HepG2 (cell line): ENCODE results near the gene NOM1. TPM values are rescaled to one million over a fixed set of nuclear protein-coding genes. Genes with fewer than 3 reads are reported as not detected.

Source experiments
- ELF3 ChIP-seq: IDR thresholded peaks from 2 replicates; pipeline ENCODE4 v1.6.1; 2016; ENCODE audit warnings: missing genetic modification reagents, missing compliant biosample characterization
- HNF4A ChIP-seq: sonication (generic); formaldehyde crosslinking; IDR thresholded peaks from 2 replicates; pipeline ENCODE4 v1.4.0; 2020; ENCODE audit warnings: missing genetic modification reagents
- MLLT10 ChIP-seq: sonication (generic); formaldehyde crosslinking; IDR thresholded peaks from 2 replicates; pipeline ENCODE4 v1.4.0; 2020; ENCODE audit warnings: missing genetic modification reagents
- PRDM10 ChIP-seq: sonication (generic); formaldehyde crosslinking; IDR thresholded peaks from 2 replicates; pipeline ENCODE4 v1.4.0; 2020; ENCODE audit warnings: low read depth, missing genetic modification reagents
- PRDM4 ChIP-seq: sonication (generic); formaldehyde crosslinking; IDR thresholded peaks from 2 replicates; pipeline ENCODE4 v1.9.0; 2021; ENCODE audit warnings: missing genetic modification reagents, borderline replicate concordance
- TARDBP ChIP-seq: sonication (generic); formaldehyde crosslinking; IDR thresholded peaks from 2 replicates; pipeline ENCODE4 v1.8.0; 2022; ENCODE audit warnings: mild to moderate bottlenecking, missing genetic modification reagents
- TP53 ChIP-seq: sonication (generic); formaldehyde crosslinking; conservative IDR thresholded peaks from 2 replicates; pipeline ENCODE4 v1.4.0; 2020; ENCODE audit warnings: missing genetic modification reagents
- ZBTB38 ChIP-seq: sonication (generic); formaldehyde crosslinking; IDR thresholded peaks from 2 replicates; pipeline ENCODE4 v1.5.1; 2020; ENCODE audit warnings: mild to moderate bottlenecking, missing genetic modification reagents
- ZFX ChIP-seq: sonication (generic); formaldehyde crosslinking; IDR thresholded peaks from 2 replicates; pipeline ENCODE4 v1.4.0; 2020; ENCODE audit warnings: mild to moderate bottlenecking, low read depth, missing genetic modification reagents, moderate library complexity
- ZNF143 ChIP-seq: sonication (generic); formaldehyde crosslinking; IDR thresholded peaks from 2 replicates; pipeline ENCODE4 v1.4.0; 2020; ENCODE audit warnings: missing genetic modification reagents
- ZNF335 ChIP-seq: sonication (generic); formaldehyde crosslinking; IDR thresholded peaks from 2 replicates; pipeline ENCODE4 v1.4.0; 2020; ENCODE audit warnings: missing genetic modification reagents
- ZNF414 ChIP-seq: sonication (generic); formaldehyde crosslinking; IDR thresholded peaks from 2 replicates; pipeline ENCODE4 v1.5.0; 2020; ENCODE audit warnings: missing genetic modification reagents
- ZNF501 ChIP-seq: sonication (generic); formaldehyde crosslinking; IDR thresholded peaks from 2 replicates; pipeline ENCODE4 v1.5.1; 2020; ENCODE audit warnings: mild to moderate bottlenecking, moderate library complexity, missing genetic modification reagents
- ZNF572 ChIP-seq: sonication (generic); formaldehyde crosslinking; IDR thresholded peaks from 2 replicates; pipeline ENCODE4 v1.5.1; 2020; ENCODE audit warnings: mild to moderate bottlenecking, missing genetic modification reagents
- ZNF687 ChIP-seq: sonication (generic); formaldehyde crosslinking; IDR thresholded peaks from 2 replicates; pipeline ENCODE4 v1.5.1; 2020; ENCODE audit warnings: mild to moderate bottlenecking, missing genetic modification reagents, moderate library complexity
- ZNF800 ChIP-seq: sonication (generic); formaldehyde crosslinking; IDR thresholded peaks from 2 replicates; pipeline ENCODE4 v1.4.0; 2020; ENCODE audit warnings: missing genetic modification reagents
- ZNF891 ChIP-seq: sonication (generic); formaldehyde crosslinking; IDR thresholded peaks from 2 replicates; pipeline ENCODE4 v1.5.0; 2020; ENCODE audit warnings: mild to moderate bottlenecking, missing genetic modification reagents
- polyA plus RNA-seq, 8 experiments: library from polyadenylated mRNA; depleted of rRNA in 3 of 8; stranded (reverse) in 7 of 8; unstranded in 1 of 8; fragments of >200 nt; fragmentation: Illumina TruSeq in 4 of 8; extraction: Trizol in 4 of 8; gene quantifications; 2 replicates each; pipeline versions ENCODE4 v1.2.1 to v1.2.3, GENCODE V29; 2011 to 2016; ENCODE audit warnings: low read depth in 4 of 8, missing spikeins in 1 of 8, mixed read lengths in 1 of 8; ENCODE audit not compliant: insufficient read depth in 1 of 8
- total RNA-seq, 5 experiments: library from RNA; depleted of rRNA; stranded (reverse); fragments of >200 nt; fragmentation: Illumina TruSeq; extraction: Trizol; gene quantifications; 2 replicates each; pipeline ENCODE4 v1.2.3, GENCODE V29; 2016; ENCODE audit warnings: low read depth in 1 of 5

The NOM1 gene
- total and polyA plus RNA-seq, 2 of the 13 experiments (the other 11 are each of a cell fraction or from before 2014, with no cell fraction given), result 14.2 to 26.2 TPM

GRCh38 chr7:157006205-157006747, 56.8 kb downstream of the NOM1 start (continued):
- no peak for TF ChIP-seq ZNF891
- no peak for TF ChIP-seq ZNF335 (CRISPR knock-in tag)
- TF ChIP-seq ZNF414 (CRISPR knock-in tag), result no peak
- TF ChIP-seq ELF3 (CRISPR knock-in tag), result no peak
- no peak for TF ChIP-seq ZNF143 (CRISPR knock-in tag)
- no peak for TF ChIP-seq TARDBP (CRISPR knock-in tag)
- 0 out of 2 replicates have a peak, but pooled peaks have one; percentile 35 for TF ChIP-seq ZNF501 (CRISPR knock-in tag)
- TF ChIP-seq ZNF800 (CRISPR knock-in tag), result peak; percentile 90
- no peak for TF ChIP-seq PRDM10
- TF ChIP-seq TP53 (CRISPR knock-in tag), result no peak
- TF ChIP-seq MLLT10, result no peak
- no peak for TF ChIP-seq PRDM4 (CRISPR knock-in tag)
- peak; percentile 59 for TF ChIP-seq ZFX
- 0 out of 2 replicates have a peak, but pooled peaks have one; percentile 35 for TF ChIP-seq ZNF572 (CRISPR knock-in tag)
- peak; percentile 54 for TF ChIP-seq ZNF687
- peak; percentile 54 for TF ChIP-seq HNF4A
- TF ChIP-seq ZBTB38, result peak; percentile 70; the same call in 1 of the 2 replicates
